Nephron progenitor cell (in vitro differentiated cells): ENCODE results near the gene TFDP1.
A peak's percentile ranks its signal among the peaks of the same experiment; 100 is the strongest.

ENCODE experiments used
- DNase-seq: peaks from one replicate; pipeline ENCODE4 v3.0.0; 2021
- H3K27ac Mint-ChIP-seq: 2 replicates; pipeline ENCODE4 v1.8.0; 2021; ENCODE audit warnings: mild to moderate bottlenecking, moderate library complexity, mixed read lengths
- H3K27me3 Mint-ChIP-seq: 2 replicates; pipeline ENCODE4 v1.8.0; 2021; ENCODE audit warnings: mild to moderate bottlenecking, low read depth, mixed read lengths; ENCODE audit not compliant: poor library complexity
- H3K36me3 Mint-ChIP-seq: 2 replicates; pipeline ENCODE4 v1.8.0; 2021; ENCODE audit warnings: low read depth, mixed read lengths
- H3K4me1 Mint-ChIP-seq: 2 replicates; pipeline ENCODE4 v1.8.0; 2021; ENCODE audit warnings: mixed read lengths
- H3K4me3 Mint-ChIP-seq: 2 replicates; pipeline ENCODE4 v1.8.0; 2021; ENCODE audit warnings: mild to moderate bottlenecking, moderate library complexity, mixed read lengths
- H3K9me3 Mint-ChIP-seq: 2 replicates; pipeline ENCODE4 v1.8.0; 2021; ENCODE audit warnings: mild to moderate bottlenecking, moderate library complexity, mixed read lengths
- TF ChIP-seq, protein P1 (sequence below): fragments of 200-600 bp; sonication (generic); IDR thresholded peaks from 2 replicates; pipeline ENCODE4 v1.5.0; 2021; ENCODE audit warnings: antibody characterized with exemption

TFDP1 gene, protein sequence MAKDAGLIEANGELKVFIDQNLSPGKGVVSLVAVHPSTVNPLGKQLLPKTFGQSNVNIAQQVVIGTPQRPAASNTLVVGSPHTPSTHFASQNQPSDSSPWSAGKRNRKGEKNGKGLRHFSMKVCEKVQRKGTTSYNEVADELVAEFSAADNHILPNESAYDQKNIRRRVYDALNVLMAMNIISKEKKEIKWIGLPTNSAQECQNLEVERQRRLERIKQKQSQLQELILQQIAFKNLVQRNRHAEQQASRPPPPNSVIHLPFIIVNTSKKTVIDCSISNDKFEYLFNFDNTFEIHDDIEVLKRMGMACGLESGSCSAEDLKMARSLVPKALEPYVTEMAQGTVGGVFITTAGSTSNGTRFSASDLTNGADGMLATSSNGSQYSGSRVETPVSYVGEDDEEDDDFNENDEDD

DNA sequence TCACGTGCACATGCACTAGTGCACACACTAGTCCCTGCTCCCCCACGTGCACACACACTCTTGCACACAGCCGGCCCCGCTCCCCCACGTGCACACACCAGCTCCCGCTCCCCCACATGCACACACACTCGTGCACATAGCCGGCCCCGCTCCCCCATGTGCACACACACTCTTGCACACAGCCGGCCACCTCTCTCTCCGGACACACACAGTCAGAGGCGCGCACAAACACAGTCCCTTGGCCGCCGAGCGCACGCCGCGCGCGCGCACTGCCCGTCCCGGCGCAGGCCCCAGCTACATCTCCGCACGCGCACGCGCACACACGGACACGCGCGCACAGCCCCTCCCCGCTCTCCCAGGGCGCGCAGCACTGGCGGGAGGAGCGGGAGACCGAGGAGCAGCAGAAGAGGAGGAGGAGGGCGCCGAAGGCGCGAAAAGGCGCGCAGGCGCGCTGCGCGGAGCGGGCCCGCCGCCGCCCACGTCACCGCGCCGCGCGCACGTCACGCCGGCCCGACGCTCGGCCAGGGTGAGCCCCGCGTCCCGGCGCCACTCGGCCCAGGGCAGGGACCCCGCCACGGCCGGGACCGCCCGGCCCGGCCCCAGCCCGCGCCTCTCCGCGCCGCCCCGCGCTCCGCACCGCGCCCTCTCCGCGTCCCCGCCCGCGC is at the start of gene TFDP1:
Gene TFDP1, plus strand, starts transcription at position 549 of the 665 bp plus-strand sequence. CDS start 1,085 bp downstream, outside the sequence.
- H3K36me3 Mint-ChIP-seq: peaks cover 28% of the 10 kb centered on the region
- no peaks in the 10 kb centered on the region for H3K9me3 Mint-ChIP-seq
- H3K27me3 Mint-ChIP-seq: peaks cover 4% of the 10 kb centered on the region
- H3K27ac Mint-ChIP-seq: peak within 1 kb of the TSS; percentile 66
- DNase-seq: peak; percentile 87
- peaks cover 26% of the 10 kb centered on the region for H3K4me1 Mint-ChIP-seq
- H3K4me3 Mint-ChIP-seq: peak within 1 kb of the TSS; percentile 95
- TF ChIP-seq, protein P1, sequence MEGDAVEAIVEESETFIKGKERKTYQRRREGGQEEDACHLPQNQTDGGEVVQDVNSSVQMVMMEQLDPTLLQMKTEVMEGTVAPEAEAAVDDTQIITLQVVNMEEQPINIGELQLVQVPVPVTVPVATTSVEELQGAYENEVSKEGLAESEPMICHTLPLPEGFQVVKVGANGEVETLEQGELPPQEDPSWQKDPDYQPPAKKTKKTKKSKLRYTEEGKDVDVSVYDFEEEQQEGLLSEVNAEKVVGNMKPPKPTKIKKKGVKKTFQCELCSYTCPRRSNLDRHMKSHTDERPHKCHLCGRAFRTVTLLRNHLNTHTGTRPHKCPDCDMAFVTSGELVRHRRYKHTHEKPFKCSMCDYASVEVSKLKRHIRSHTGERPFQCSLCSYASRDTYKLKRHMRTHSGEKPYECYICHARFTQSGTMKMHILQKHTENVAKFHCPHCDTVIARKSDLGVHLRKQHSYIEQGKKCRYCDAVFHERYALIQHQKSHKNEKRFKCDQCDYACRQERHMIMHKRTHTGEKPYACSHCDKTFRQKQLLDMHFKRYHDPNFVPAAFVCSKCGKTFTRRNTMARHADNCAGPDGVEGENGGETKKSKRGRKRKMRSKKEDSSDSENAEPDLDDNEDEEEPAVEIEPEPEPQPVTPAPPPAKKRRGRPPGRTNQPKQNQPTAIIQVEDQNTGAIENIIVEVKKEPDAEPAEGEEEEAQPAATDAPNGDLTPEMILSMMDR: no peak

DNA sequence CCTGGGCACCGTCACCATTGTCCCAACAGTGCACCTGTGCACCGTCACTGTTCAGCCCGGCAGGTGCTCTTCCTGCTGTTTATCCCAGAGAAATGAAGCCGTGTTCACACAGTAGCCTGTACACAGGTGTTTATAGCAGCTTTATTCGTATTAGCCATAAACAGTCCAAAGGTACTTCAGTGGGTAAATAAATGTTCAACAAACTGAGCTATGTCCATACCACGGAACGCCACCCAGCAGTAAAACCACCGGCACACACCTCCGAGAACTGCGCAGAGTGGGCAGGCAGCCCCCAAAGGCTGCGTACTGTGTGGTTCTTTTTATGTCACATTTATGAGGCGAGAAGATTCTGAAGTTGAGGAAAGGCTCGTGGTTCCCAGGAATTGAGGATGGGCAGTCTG is 49.2 kb upstream of the TFDP1 start:
- no peak overlapping the region for H3K4me3 Mint-ChIP-seq
- H3K36me3 Mint-ChIP-seq: peaks cover 69% of the 10 kb centered on the region
- H3K9me3 Mint-ChIP-seq: peaks cover 7% of the 10 kb centered on the region
- no peak for DNase-seq
- H3K4me1 Mint-ChIP-seq: peaks cover 54% of the 10 kb centered on the region
- TF ChIP-seq, protein P1: no peak
- H3K27ac Mint-ChIP-seq: peak overlapping the region; percentile 89
- peaks cover 2% of the 10 kb centered on the region for H3K27me3 Mint-ChIP-seq

DNA sequence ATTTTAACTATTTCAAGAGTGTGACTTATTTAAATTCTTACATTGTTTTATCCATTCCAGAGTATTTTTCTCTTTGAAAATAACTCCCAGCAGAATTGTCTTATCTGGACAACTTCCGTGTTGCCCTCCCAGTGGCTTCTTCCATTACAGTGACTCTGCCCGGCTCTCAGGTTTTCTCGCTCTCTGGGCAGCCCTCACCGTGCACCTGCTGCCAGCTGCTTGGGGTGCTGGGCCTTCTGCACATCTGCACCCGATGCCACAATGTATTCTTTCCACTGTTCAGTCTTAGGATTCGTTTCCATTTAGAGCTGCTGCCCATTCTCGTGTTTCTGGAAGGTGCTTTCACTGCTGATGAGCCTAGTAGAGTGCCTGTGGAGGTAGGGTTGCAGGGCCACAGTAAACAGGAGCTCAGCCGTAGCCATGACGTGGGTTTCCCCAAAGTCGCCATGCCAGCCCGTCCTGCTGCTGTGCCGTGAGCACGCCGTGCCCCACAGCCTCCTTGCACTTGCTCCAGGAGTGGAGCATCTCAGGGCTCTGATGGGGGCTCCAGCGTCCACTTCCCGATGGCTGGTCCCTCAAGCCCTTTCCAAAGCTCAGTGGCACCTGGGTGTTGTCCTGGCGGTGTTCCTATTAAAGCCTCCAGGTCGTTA is 48.0 kb upstream of the TFDP1 start:
- H3K4me3 Mint-ChIP-seq: no peak overlapping the region
- peaks cover 80% of the 10 kb centered on the region for H3K36me3 Mint-ChIP-seq
- DNase-seq: no peak

DNA sequence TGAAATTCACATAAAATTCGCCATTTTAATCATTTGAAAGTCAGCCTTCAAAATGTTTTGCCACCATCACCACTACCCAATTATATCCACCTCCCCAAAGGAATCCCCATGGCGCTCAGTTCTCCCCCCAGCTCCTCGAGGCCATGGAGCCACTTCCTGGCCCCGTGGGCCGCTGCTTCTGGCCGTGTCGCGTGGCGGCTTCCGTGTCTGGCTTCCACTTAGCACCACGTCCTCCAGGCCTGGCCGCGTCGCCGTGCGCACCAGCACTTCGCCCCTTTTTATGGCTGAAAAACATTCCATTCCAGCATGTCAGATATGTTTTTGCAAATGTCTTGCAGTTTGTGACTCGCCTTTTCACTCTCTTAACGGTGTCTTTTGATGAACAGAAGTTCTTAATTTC is 47.3 kb upstream of the TFDP1 start:
- Mint-ChIP-seq H3K4me1 (peaks cover 54% of the 10 kb centered on the region), H3K4me3 (no peak overlapping the region), H3K9me3 (peaks cover 18% of the 10 kb centered on the region), H3K36me3 (peaks cover 76% of the 10 kb centered on the region), H3K27ac (peak overlapping the region; percentile 72), H3K27me3 (peaks cover 2% of the 10 kb centered on the region)
- TF ChIP-seq, protein P1: no peak
- DNase-seq: no peak

More for the DNA sequence above, 48.0 kb upstream of the TFDP1 start:
- H3K27ac Mint-ChIP-seq: no peak overlapping the region
- peaks cover 18% of the 10 kb centered on the region for H3K9me3 Mint-ChIP-seq
- TF ChIP-seq, protein P1: no peak
- H3K4me1 Mint-ChIP-seq: peaks cover 59% of the 10 kb centered on the region
- peaks cover 2% of the 10 kb centered on the region for H3K27me3 Mint-ChIP-seq

DNA sequence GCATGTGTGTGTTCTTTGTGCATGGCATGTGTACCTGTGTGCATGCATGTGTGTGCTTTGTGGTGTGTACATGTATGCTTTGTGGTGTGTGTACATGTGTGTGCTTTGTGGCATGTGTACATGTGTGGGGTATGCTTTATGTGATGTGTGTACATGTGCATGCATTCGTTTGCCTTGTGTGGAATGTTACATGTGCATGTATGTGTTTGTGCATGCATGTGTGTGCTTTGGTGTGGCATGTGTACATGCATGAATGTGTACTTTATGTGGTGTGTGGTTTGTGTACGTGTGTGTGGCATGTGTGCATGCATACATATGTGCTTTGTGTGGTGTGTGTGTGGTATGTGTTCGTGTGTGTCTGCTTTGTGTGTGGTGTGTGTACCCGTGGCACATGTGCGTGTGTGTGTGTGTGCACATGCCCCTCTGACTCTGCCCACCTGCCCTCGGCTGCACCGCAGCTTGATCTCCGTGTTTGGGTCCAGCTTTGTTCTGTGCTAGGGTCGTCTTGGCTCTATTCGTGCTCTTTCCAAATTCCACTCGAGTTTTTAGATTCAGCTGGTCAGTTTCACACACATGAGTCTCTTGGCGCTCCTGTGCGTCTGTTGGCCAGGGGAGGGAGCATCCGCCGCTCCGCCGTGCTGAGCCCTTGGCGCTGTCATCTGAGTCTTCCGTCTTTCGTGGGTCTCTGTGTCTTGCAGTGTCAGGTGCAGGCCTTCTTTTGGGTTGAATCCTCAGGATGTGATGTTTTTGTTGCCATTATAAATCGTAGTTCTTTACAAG is 46.5 kb upstream of the TFDP1 start:
- Mint-ChIP-seq H3K36me3 (peaks cover 80% of the 10 kb centered on the region), H3K27me3 (peaks cover 2% of the 10 kb centered on the region), H3K4me3 (no peak overlapping the region), H3K9me3 (peaks cover 22% of the 10 kb centered on the region), H3K4me1 (peaks cover 56% of the 10 kb centered on the region), H3K27ac (peak overlapping the region; percentile 44)
- DNase-seq: no peak
- TF ChIP-seq, protein P1: no peak
